Measurements from ENCODE around the gene ZG16. TPM values are rescaled to one million over a fixed set of nuclear protein-coding genes. Genes with fewer than 3 reads are reported as not detected.

The ZG16 gene
- total and polyA plus RNA-seq, 9 of the 15 experiments (the other 6 are each of a cell fraction or from before 2014, with no cell fraction given): 0.04 TPM; not detected in 8

GRCh38 chr16:29789775-29790182 is 11.7 kb downstream of the ZG16 start (continued):
- TF ChIP-seq YY1 (IDR thresholded peaks at IDR 0.05; ENCODE audit: borderline replicate concordance in 1 of 3, control insufficient read depth in 1 of 3, extremely low read depth in 1 of 3, insufficient read depth in 3 of 3, insufficient read length in 1 of 3, insufficient replicate concordance in 2 of 3, low read depth in 1 of 3, low read length in 2 of 3) (no peak), ARID4B (CRISPR knock-in tag; IDR thresholded peaks at IDR 0.05) (peak; percentile 6; the same call in 1 of the 2 replicates)

GRCh38 chr16:29790183-29790948 is 12.3 kb downstream of the ZG16 start, which contains the start of gene KIF22:
Gene KIF22, plus strand, starts transcription at chr16:29790751. Its CDS starts 9 bp downstream, at chr16:29790760.
- Histone ChIP-seq H3K79me2 (ENCODE audit: control insufficient read depth, insufficient read depth, low read length) (peaks cover 56% of the 10 kb centered on the region), H3K9ac (ENCODE audit: insufficient read depth in 1 of 2, low read depth in 2 of 2, low read length in 2 of 2) (peak within 1 kb of the TSS; percentile 95 to 100), H3K4me1 (replicated peaks in 1 of 2; ENCODE audit: control insufficient read depth in 2 of 2, insufficient read depth in 2 of 2, low read length in 2 of 2) (peaks cover 14 to 17% of the 10 kb centered on the region in 2 experiments), H3K9me1 (ENCODE audit: control insufficient read depth, insufficient read depth, low read length) (no peaks in the 10 kb centered on the region), H3K36me3 (ENCODE audit: control insufficient read depth, insufficient read depth, low read length) (peaks cover 37% of the 10 kb centered on the region), H2AFZ (ENCODE audit: low read depth, low read length) (peak within 1 kb of the TSS; percentile 99), H3K27ac (ENCODE audit: extremely low read depth, low read depth, low read length) (peak within 1 kb of the TSS; percentile 97), H3K9me3 (replicated peaks; ENCODE audit: control insufficient read depth, insufficient read depth, low read depth, low read length) (no peaks in the 10 kb centered on the region), H3K27me3 (ENCODE audit: control insufficient read depth in 2 of 2, insufficient read depth in 2 of 2, low read length in 2 of 2) (no peaks in the 10 kb centered on the region), H3K4me3 (peak within 1 kb of the TSS; percentile 89), H4K20me1 (replicated peaks; ENCODE audit: control insufficient read depth, insufficient read depth, low read length) (peaks cover 10% of the 10 kb centered on the region; the same call in 1 of the 2 replicates), H3K4me2 (ENCODE audit: insufficient read depth, low read length) (peak within 1 kb of the TSS; percentile 100)
- ATAC-seq: peak; percentile 98
- WGBS (ENCODE audit: insufficient coverage, low coverage, missing lambda C conversion rate): under 1% methylated on average over 60 of the region's 67 CpGs
- FAIRE-seq: peak; percentile 90
- intact Hi-C loops (cut with micrococcal nuclease) (loop anchor here (1.0 kb wide), 1 partner anchor 15 kb away; no protein-coding TSS in a partner anchor), in situ Hi-C loops (cut with MboI) (no loop called here)
- CTCF ChIA-PET (ENCODE audit: low intra/inter-chr PET ratio): interaction anchor here (1.2 kb wide), 1 partner anchor 61 kb away, joined by 3 read pairs; no protein-coding TSS in a partner anchor
- POLR2A ChIA-PET: interaction anchor here (0.6 to 7.1 kb wide), 19 partner anchors 10 to 1084 kb away, joined by 3 to 114 read pairs (median 3); partner anchors contain the start of genes MAZ, TAOK2 and ZG16
- peak; percentile 98 to 100 (median 99) for DNase-seq (ENCODE audit: extremely low read depth in 1 of 4, low spot score in 3 of 4)
- no TSS peak for BruUV-seq (replicated peaks)
- TF ChIP-seq ATF3 (IDR thresholded peaks at IDR 0.05) (no peak), ATF3 (CRISPR knock-in tag; conservative IDR thresholded peaks at IDR 0.05) (no peak), NR1H2 (CRISPR knock-in tag; IDR thresholded peaks at IDR 0.05) (peak; percentile 95; the same call in 1 of the 2 replicates), NR2F6 (CRISPR knock-in tag; IDR thresholded peaks at IDR 0.05) (0 out of 2 replicates have a peak, but pooled peaks have one; percentile 31), ATF7 (IDR thresholded peaks at IDR 0.05) (peak; percentile 85), CREB1 (IDR thresholded peaks at IDR 0.05) (peak; percentile 57; the same call in 1 of the 2 replicates), CREB1 (CRISPR knock-in tag; IDR thresholded peaks at IDR 0.05) (peak; percentile 83)
